GM18498 (cell line): Measurements from ENCODE around the gene AKAP7.

Source experiments
- ATAC-seq: cut with Tn5 transposase; IDR thresholded peaks from one replicate; pipeline ENCODE4 v1.9.1; 2021; ENCODE audit warnings: mild to moderate bottlenecking, moderate library complexity; ENCODE audit not compliant: unreplicated experiment

The AKAP7 gene

GRCh38 chr6:131132360-131132759, 2.9 kb upstream of the AKAP7 start:
- no peak for ATAC-seq

- ATAC-seq, result no peak
Measured at GRCh38 chr6:131134220-131134979, 867 bp upstream of the AKAP7 start.

- ATAC-seq, result no peak
Measured at GRCh38 chr6:131134980-131135243, 355 bp upstream of the AKAP7 start.

GRCh38 chr6:131136021-131136786, 937 bp downstream of the AKAP7 start:
- no peak for ATAC-seq

- no peak for ATAC-seq
Measured at GRCh38 chr6:131139599-131139998, 4.3 kb downstream of the AKAP7 start.

- no peak for ATAC-seq
Measured at GRCh38 chr6:131143319-131143718, 8.1 kb downstream of the AKAP7 start.

- no peak for ATAC-seq
Measured at GRCh38 chr6:131146865-131147264, 11.6 kb downstream of the AKAP7 start.

GRCh38 chr6:131156411-131156810, 21.1 kb downstream of the AKAP7 start:
- ATAC-seq, result no peak

- ATAC-seq, result no peak
Measured at GRCh38 chr6:131159578-131159977, 24.3 kb downstream of the AKAP7 start.

GRCh38 chr6:131160254-131160758, 25.0 kb downstream of the AKAP7 start:
- no peak for ATAC-seq

- no peak for ATAC-seq
Measured at GRCh38 chr6:131161987-131162386, 26.7 kb downstream of the AKAP7 start.

- no peak for ATAC-seq
Measured at GRCh38 chr6:131163886-131164285, 28.6 kb downstream of the AKAP7 start.

GRCh38 chr6:131164506-131164905, 29.2 kb downstream of the AKAP7 start:
- no peak for ATAC-seq

GRCh38 chr6:131167773-131168172, 32.5 kb downstream of the AKAP7 start:
- ATAC-seq, result no peak

GRCh38 chr6:131169613-131170012, 34.3 kb downstream of the AKAP7 start:
- no peak for ATAC-seq

- ATAC-seq, result no peak
Measured at GRCh38 chr6:131172222-131172621, 37.0 kb downstream of the AKAP7 start.

- no peak for ATAC-seq
Measured at GRCh38 chr6:131173680-131174079, 38.4 kb downstream of the AKAP7 start.

- ATAC-seq, result no peak
Measured at GRCh38 chr6:131175564-131175963, 40.3 kb downstream of the AKAP7 start.

- ATAC-seq, result no peak
Measured at GRCh38 chr6:131177996-131178395, 42.7 kb downstream of the AKAP7 start.

- no peak for ATAC-seq
Measured at GRCh38 chr6:131182991-131183425, 47.7 kb downstream of the AKAP7 start.

GRCh38 chr6:131183427-131184095, 48.3 kb downstream of the AKAP7 start:
- no peak for ATAC-seq

- ATAC-seq, result no peak
Measured at GRCh38 chr6:131191590-131191989, 56.3 kb downstream of the AKAP7 start.
